Esophagus squamous epithelium (tissue), 5 donors: Measurements from ENCODE around the gene USP8. TPM values are rescaled to one million over a fixed set of nuclear protein-coding genes. Genes with fewer than 3 reads are reported as not detected.

Experiments
- DNase-seq: peaks from one replicate; lab custom pipeline; 2025; lab: John Stamatoyannopoulos, UW
- H3K27ac ChIP-seq, 4 donors: fragments of 200-600 bp; sonication (generic); one replicate each; pipeline ENCODE4 v1.5.1; 2016 to 2019; ENCODE audit warnings: mild to moderate bottlenecking in 1 of 4
- H3K27me3 ChIP-seq, 4 donors: fragments of 200-600 bp; sonication (generic); 1 replicate in 3 of 4; 2 replicates in 1 of 4; pipeline versions ENCODE4 v1.5.1 to v1.6.0; 2017 to 2021; ENCODE audit warnings: antibody characterized with exemption in 1 of 4
- H3K36me3 ChIP-seq, 3 donors: fragments of 200-600 bp; sonication (generic); one replicate each; pipeline ENCODE4 v1.5.1; 2016 to 2019
- H3K4me1 ChIP-seq, 3 donors: fragments of 200-600 bp; sonication (generic); one replicate each; pipeline ENCODE4 v1.5.1; 2017 to 2019
- H3K4me3 ChIP-seq, 4 donors: fragments of 200-600 bp; sonication (generic); 1 replicate in 3 of 4; 2 replicates in 1 of 4; pipeline ENCODE4 v1.5.1; 2016 to 2019; ENCODE audit warnings: mild to moderate bottlenecking in 2 of 4, moderate library complexity in 1 of 4
- H3K9me3 ChIP-seq, 3 donors: fragments of 200-600 bp; sonication (generic); one replicate each; pipeline ENCODE4 v1.5.1; 2016 to 2019
- POLR2A ChIP-seq, 4 donors: fragments of 450-650 bp; IDR thresholded peaks; one replicate each; pipeline ENCODE4 v1.6.1; 2017; ENCODE audit warnings: antibody characterized with exemption in 4 of 4, mild to moderate bottlenecking in 4 of 4, moderate library complexity in 3 of 4
- WGBS, 2 donors: methylation state at CpG; one replicate each; pipeline ENCODE4 v1.1.5; 2018; 5-methylcytosine and 5-hydroxymethylcytosine counted together
- intact Hi-C: fragments of 100-400 bp; cut with DNase I; formaldehyde crosslinking; loops from one replicate; pipeline ENCODE4 v1.15.0; 2022
- total RNA-seq, 4 donors: library from RNA; depleted of rRNA; stranded (reverse); fragments of >200 nt; gene quantifications; one replicate each; pipeline ENCODE4 v1.1.0, GENCODE V29; 2016
- TF ChIP-seq, protein P1 (sequence below), 6 experiments: fragments of 450-650 bp in 4 of 6; fragments of 200-600 bp in 2 of 6; sonication (generic) in 2 of 6; IDR thresholded peaks; one replicate each; pipeline ENCODE4 v1.5.1; 2016 to 2019; ENCODE audit warnings: antibody characterized with exemption in 6 of 6, mild to moderate bottlenecking in 4 of 6, moderate library complexity in 4 of 6
- donor health status: DM: yes; HTN: yes; CAD: no.

USP8 gene
- total RNA-seq, 4 donors from 2014 or later = 32.3 to 48.1 (median 43.8) TPM

DNA sequence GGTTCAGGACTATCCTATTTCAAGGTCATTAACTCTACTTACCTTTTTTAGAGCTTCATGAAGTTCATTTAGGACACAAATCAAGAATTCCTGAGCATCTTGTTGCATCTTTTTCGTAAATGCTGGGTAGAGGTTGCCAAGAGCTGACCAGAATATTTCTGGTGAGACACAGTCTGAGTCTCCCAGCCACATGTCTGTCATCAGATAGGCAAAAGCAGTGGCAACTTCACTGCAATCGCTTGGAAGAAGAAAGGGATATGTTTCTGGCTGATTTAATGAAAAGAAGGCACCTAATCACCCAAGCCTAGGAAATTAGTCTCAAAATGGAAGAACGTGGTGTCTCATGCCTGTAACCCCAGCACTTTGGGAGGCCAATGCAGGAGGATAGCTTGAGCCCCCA, 119.4 kb downstream of the USP8 start:
- Histone ChIP-seq H3K4me1 (no peaks in the 10 kb centered on the region), H3K9me3 (no peaks in the 10 kb centered on the region), H3K4me3 (no peak overlapping the region), H3K36me3 (no peaks in the 10 kb centered on the region), H3K27me3 (no peaks in the 10 kb centered on the region), H3K27ac (no peak overlapping the region)
- intact Hi-C loops = no loop called here
- no peak for DNase-seq
- no peak for TF ChIP-seq POLR2A (IDR thresholded peaks at IDR 0.05)
- TF ChIP-seq, protein P1, sequence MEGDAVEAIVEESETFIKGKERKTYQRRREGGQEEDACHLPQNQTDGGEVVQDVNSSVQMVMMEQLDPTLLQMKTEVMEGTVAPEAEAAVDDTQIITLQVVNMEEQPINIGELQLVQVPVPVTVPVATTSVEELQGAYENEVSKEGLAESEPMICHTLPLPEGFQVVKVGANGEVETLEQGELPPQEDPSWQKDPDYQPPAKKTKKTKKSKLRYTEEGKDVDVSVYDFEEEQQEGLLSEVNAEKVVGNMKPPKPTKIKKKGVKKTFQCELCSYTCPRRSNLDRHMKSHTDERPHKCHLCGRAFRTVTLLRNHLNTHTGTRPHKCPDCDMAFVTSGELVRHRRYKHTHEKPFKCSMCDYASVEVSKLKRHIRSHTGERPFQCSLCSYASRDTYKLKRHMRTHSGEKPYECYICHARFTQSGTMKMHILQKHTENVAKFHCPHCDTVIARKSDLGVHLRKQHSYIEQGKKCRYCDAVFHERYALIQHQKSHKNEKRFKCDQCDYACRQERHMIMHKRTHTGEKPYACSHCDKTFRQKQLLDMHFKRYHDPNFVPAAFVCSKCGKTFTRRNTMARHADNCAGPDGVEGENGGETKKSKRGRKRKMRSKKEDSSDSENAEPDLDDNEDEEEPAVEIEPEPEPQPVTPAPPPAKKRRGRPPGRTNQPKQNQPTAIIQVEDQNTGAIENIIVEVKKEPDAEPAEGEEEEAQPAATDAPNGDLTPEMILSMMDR (IDR thresholded peaks at IDR 0.05) = no peak
- 67 to 88% methylated on average over 3 of the region's 3 CpGs for WGBS, 2 donors

DNA sequence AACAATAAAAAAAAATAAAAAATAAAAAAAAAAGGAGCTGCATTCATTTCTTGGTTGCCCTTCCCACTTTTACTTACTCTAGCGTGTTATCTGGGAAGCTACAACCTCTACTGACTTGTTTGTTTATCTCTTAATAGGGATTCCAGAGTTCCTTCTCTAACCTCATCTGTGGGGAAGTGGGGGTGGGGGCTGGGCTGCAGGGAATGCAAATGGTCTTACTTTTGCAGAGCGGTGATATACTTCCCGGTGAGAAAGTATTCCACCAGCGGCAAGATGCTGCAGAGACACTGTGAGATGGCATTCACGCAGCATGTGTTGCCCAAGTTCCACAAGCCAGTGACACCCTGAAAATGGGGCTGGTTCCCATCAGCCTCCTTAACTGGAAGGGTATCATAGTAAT, 120.2 kb downstream of the USP8 start:
- H3K4me3 ChIP-seq = no peak overlapping the region
- TF ChIP-seq POLR2A (IDR thresholded peaks at IDR 0.05) = no peak
- TF ChIP-seq, protein P1 (IDR thresholded peaks at IDR 0.05) = no peak
- intact Hi-C loops = no loop called here

DNA sequence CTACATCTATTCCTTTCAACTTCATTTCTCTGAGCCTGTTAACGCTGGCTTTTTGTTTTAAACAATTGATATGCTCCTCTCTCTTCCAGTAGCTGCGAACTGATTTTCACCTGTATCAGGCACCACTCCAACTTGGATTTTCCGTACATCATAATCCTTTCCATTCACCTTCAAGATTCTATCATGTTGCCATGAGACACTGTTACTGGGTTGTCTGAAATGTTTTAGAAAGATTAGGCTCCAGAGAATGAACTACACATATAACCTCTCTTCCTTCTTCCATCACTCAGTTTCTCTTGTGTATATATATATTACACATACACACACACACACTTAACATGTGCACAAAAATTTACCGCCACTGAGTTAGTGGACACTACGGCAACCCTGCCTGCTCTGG, 122.4 kb downstream of the USP8 start, which contains the start of gene USP50:
USP50 (minus strand) TSS at position 101 of the 400 bp plus-strand sequence. CDS start 141 bp downstream, outside the sequence.
- H3K36me3 ChIP-seq = no peaks in the 10 kb centered on the region
- no peak within 1 kb of the TSS for H3K27ac ChIP-seq
- TF ChIP-seq POLR2A (IDR thresholded peaks at IDR 0.05) = no peak
- TF ChIP-seq, protein P1 (IDR thresholded peaks at IDR 0.05) = no peak
- intact Hi-C loops = no loop called here
- no peaks in the 10 kb centered on the region for H3K4me1 ChIP-seq
- H3K27me3 ChIP-seq = no peaks in the 10 kb centered on the region
- 81 to 89% methylated on average over 4 to 5 of the region's 5 CpGs for WGBS, 2 donors
- H3K4me3 ChIP-seq = no peak within 1 kb of the TSS
- H3K9me3 ChIP-seq = no peaks in the 10 kb centered on the region
- no peak for DNase-seq

More for the DNA sequence above, 120.2 kb downstream of the USP8 start:
- Histone ChIP-seq H3K4me1 (no peaks in the 10 kb centered on the region), H3K36me3 (no peaks in the 10 kb centered on the region), H3K27ac (no peak overlapping the region), H3K27me3 (no peaks in the 10 kb centered on the region), H3K9me3 (no peaks in the 10 kb centered on the region)
- DNase-seq = no peak
- WGBS, 2 donors = 63 to 74% methylated on average over 4 to 5 of the region's 5 CpGs

DNA sequence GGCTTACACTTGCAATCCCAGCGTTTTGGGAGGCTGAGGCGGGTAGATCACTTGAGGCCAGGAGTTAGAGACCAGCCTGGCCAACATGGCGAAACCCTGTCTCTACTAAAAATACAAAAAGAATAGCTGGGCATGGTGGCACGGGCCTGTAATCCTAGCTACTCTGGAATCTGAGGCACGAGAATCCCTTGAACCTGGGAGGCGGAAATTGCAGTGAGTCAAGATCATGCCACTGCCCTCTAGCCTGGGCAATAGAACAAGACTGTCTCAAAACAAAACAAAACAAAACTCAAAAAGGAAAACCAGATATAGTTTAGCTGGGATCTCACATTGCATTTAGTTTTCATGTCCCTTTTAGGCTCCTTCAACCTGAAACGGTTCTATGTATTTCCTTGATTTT, 125.1 kb downstream of the USP8 start:
- no peak for DNase-seq
- 80 to 85% methylated on average over 5 to 7 of the region's 7 CpGs for WGBS, 2 donors
- no peak overlapping the region for H3K4me3 ChIP-seq
- no peaks in the 10 kb centered on the region for H3K27me3 ChIP-seq
- intact Hi-C loops = no loop called here
- H3K9me3 ChIP-seq = no peaks in the 10 kb centered on the region
- no peaks in the 10 kb centered on the region for H3K36me3 ChIP-seq
- H3K27ac ChIP-seq = no peak overlapping the region
- TF ChIP-seq, protein P1 (IDR thresholded peaks at IDR 0.05) = no peak
- TF ChIP-seq POLR2A (IDR thresholded peaks at IDR 0.05) = no peak
- no peaks in the 10 kb centered on the region for H3K4me1 ChIP-seq

GRCh38 chr15:50552238-50552637, 128.0 kb downstream of the USP8 start:
- Histone ChIP-seq H3K9me3 (no peaks in the 10 kb centered on the region), H3K4me3 (no peak overlapping the region), H3K4me1 (no peaks in the 10 kb centered on the region), H3K27ac (no peak overlapping the region), H3K27me3 (no peaks in the 10 kb centered on the region), H3K36me3 (peaks cover 0 to 7% (median 2%) of the 10 kb centered on the region in 3 donors)
- intact Hi-C loops = no loop called here
- no peak for TF ChIP-seq POLR2A (IDR thresholded peaks at IDR 0.05)
- TF ChIP-seq, protein P1 (IDR thresholded peaks at IDR 0.05) = no peak
- 75 to 78% methylated on average over 4 of the region's 4 CpGs for WGBS, 2 donors
- DNase-seq = no peak
